Upper lobe of left lung (tissue), 6 donors: ENCODE data around the gene OPN1SW. TPM values are rescaled to one million over a fixed set of nuclear protein-coding genes. Genes with fewer than 3 reads are reported as not detected.

Experiments
- ATAC-seq, 2 donors: fragments of 200-7000 bp; cut with Tn5 transposase; one replicate each; pipeline ENCODE4 v1.9.1; 2022; ENCODE audit warnings: mild to moderate bottlenecking in 2 of 2, moderate library complexity in 2 of 2; ENCODE audit not compliant: low FRiP score in 2 of 2
- DNase-seq, 2 donors: peaks; one replicate each; pipeline ENCODE4 v3.0.0-alpha.2; 2019 to 2020
- H3K27ac ChIP-seq, 4 donors: fragments of 200-600 bp; sonication (generic); one replicate each; pipeline ENCODE4 v1.5.1; 2016 to 2019
- H3K27me3 ChIP-seq, 4 donors: fragments of 200-600 bp; sonication (generic); one replicate each; pipeline ENCODE4 v1.5.1; 2017 to 2019
- H3K36me3 ChIP-seq, 4 donors: fragments of 200-600 bp; sonication (generic); one replicate each; pipeline ENCODE4 v1.5.1; 2016 to 2019
- H3K4me1 ChIP-seq, 4 donors: fragments of 200-600 bp; sonication (generic); one replicate each; pipeline ENCODE4 v1.5.1; 2018 to 2019
- H3K4me3 ChIP-seq, 4 donors: fragments of 200-600 bp; sonication (generic); one replicate each; pipeline ENCODE4 v1.5.1; 2017 to 2019; ENCODE audit warnings: mild to moderate bottlenecking in 2 of 4, moderate library complexity in 1 of 4
- H3K9me3 ChIP-seq, 4 donors: fragments of 200-600 bp; sonication (generic); one replicate each; pipeline ENCODE4 v1.5.1; 2018 to 2019
- CTCF ChIP-seq, 6 experiments: fragments of 450-650 bp in 4 of 6; fragments of 200-600 bp in 2 of 6; sonication (generic) in 2 of 6; IDR thresholded peaks; one replicate each; pipeline ENCODE4 v1.5.1; 2016 to 2019; ENCODE audit warnings: antibody characterized with exemption in 6 of 6
- EP300 ChIP-seq, 4 donors: sonication (generic); formaldehyde crosslinking; IDR thresholded peaks; one replicate each; pipeline ENCODE4 v1.5.1; 2017; ENCODE audit warnings: antibody characterized with exemption in 4 of 4, control low read depth in 2 of 4
- POLR2A ChIP-seq, 4 donors: fragments of 450-650 bp; IDR thresholded peaks; one replicate each; pipeline ENCODE4 v1.5.1; 2016 to 2017; ENCODE audit warnings: antibody characterized with exemption in 4 of 4, mild to moderate bottlenecking in 2 of 4
- POLR2AphosphoS5 ChIP-seq, 2 donors: sonication (generic); formaldehyde crosslinking; IDR thresholded peaks; one replicate each; pipeline ENCODE4 v1.5.1; 2017; ENCODE audit warnings: antibody characterized with exemption in 2 of 2
- WGBS, 2 donors: methylation state at CpG; one replicate each; pipeline ENCODE4 v1.1.5; 2017 to 2018; 5-methylcytosine and 5-hydroxymethylcytosine counted together
- total RNA-seq, 6 donors: library from RNA; depleted of rRNA in 4 of 6; stranded (reverse); fragments of >200 nt in 4 of 6; gene quantifications; one replicate each; pipeline versions ENCODE4 v1.1.0 to v1.2.1, GENCODE V29; 2016 to 2021
- donor health status: DM: no; HTN: no; CAD: no; lungs with moderate emphysema.
- donor health status: DM: no; HTN: yes; CAD: no; lungs with severe emphysema.

The OPN1SW gene
- total RNA-seq, 6 donors from 2014 or later, result not detected

GRCh38 chr7:128814499-128814898 lies 38.9 kb upstream of the OPN1SW start:
- TF ChIP-seq POLR2AphosphoS5 (IDR thresholded peaks at IDR 0.05), result no peak
- Histone ChIP-seq H3K27me3 (no peaks in the 10 kb centered on the region), H3K27ac (no peak overlapping the region), H3K9me3 (no peaks in the 10 kb centered on the region), H3K4me1 (peaks cover 0 to 5% (median 0%) of the 10 kb centered on the region in 4 donors), H3K36me3 (no peaks in the 10 kb centered on the region), H3K4me3 (no peak overlapping the region)
- ATAC-seq, result no peak
- no peak for DNase-seq
- WGBS, 2 donors, result 79 to 90% methylated on average over 5 to 6 of the region's 6 CpGs

GRCh38 chr7:128812514-128813168 lies 37.0 kb upstream of the OPN1SW start:
- ATAC-seq (peak in 1 of 2 donors; percentile 48), DNase-seq (no peak)
- no peaks in the 10 kb centered on the region for H3K9me3 ChIP-seq
- TF ChIP-seq EP300 (IDR thresholded peaks at IDR 0.05), result no peak
- H3K27ac ChIP-seq, result no peak overlapping the region
- no peaks in the 10 kb centered on the region for H3K36me3 ChIP-seq
- H3K4me3 ChIP-seq, result no peak overlapping the region
- WGBS, 2 donors, result 43 to 58% methylated on average over 11 of the region's 11 CpGs
- no peaks in the 10 kb centered on the region for H3K27me3 ChIP-seq
- H3K4me1 ChIP-seq, result peaks cover 0 to 5% (median 0%) of the 10 kb centered on the region in 4 donors

DNA sequence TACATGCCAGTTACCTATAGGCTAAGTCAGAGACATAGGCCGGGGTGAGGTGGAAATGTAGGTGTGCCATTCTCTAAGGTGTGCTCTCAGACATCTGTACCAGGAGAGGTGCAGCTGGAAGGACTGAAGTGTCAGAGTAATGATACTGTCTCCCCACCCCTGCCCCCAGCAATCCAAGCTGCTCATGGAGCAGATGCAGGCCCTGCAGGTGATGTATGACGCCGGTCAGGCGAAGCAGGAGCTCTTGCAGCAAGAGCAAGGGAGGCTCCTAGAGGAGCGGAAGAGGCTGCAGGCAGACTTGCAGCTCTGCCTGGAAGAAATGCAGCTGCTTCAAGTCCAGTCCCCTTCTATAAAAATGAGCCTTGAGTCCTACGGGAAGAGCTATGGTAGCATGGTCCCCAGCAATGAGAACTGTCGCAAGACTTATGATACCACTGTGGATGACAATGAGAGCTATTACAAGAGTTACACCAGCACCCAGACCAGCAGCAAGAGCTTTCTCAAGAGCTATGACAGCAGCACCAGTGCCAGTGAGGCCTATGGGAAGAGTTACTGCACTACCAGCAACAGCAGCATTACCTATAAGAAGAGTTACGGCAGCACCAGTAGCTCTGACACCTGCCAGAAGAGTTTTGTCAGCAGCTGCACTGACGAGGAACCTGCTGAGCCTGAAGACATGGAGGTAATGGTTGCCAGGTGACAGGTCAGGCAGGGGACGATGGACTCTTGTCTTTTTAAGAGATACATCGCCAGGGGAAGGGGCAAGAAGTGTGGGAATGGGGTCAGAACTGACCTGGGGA lies 36.2 kb upstream of the OPN1SW start:
- Histone ChIP-seq H3K27ac (no peak overlapping the region), H3K4me1 (peaks cover 0 to 5% (median 0%) of the 10 kb centered on the region in 4 donors), H3K36me3 (no peaks in the 10 kb centered on the region), H3K9me3 (no peaks in the 10 kb centered on the region), H3K4me3 (no peak overlapping the region), H3K27me3 (no peaks in the 10 kb centered on the region)
- WGBS, 2 donors, result 91 to 95% methylated on average over 9 to 10 of the region's 11 CpGs
- ATAC-seq (no peak), DNase-seq (no peak)
- no peak for TF ChIP-seq POLR2A (IDR thresholded peaks at IDR 0.05)
- no peak for TF ChIP-seq EP300 (IDR thresholded peaks at IDR 0.05)
- TF ChIP-seq CTCF (IDR thresholded peaks at IDR 0.05), result no peak
- TF ChIP-seq POLR2AphosphoS5 (IDR thresholded peaks at IDR 0.05), result no peak

- Histone ChIP-seq H3K4me1 (peaks cover 0 to 5% (median 0%) of the 10 kb centered on the region in 4 donors), H3K27ac (no peak overlapping the region), H3K9me3 (no peaks in the 10 kb centered on the region), H3K36me3 (no peaks in the 10 kb centered on the region), H3K27me3 (no peaks in the 10 kb centered on the region), H3K4me3 (no peak overlapping the region)
- TF ChIP-seq POLR2A (IDR thresholded peaks at IDR 0.05) (no peak), CTCF (IDR thresholded peaks at IDR 0.05) (no peak), POLR2AphosphoS5 (IDR thresholded peaks at IDR 0.05) (no peak), EP300 (IDR thresholded peaks at IDR 0.05) (no peak)
- no peak for DNase-seq
- 97 to 98% methylated on average over 3 of the region's 3 CpGs for WGBS, 2 donors
- ATAC-seq, result no peak
Measured at GRCh38 chr7:128810997-128811396, 35.4 kb upstream of the OPN1SW start.

DNA sequence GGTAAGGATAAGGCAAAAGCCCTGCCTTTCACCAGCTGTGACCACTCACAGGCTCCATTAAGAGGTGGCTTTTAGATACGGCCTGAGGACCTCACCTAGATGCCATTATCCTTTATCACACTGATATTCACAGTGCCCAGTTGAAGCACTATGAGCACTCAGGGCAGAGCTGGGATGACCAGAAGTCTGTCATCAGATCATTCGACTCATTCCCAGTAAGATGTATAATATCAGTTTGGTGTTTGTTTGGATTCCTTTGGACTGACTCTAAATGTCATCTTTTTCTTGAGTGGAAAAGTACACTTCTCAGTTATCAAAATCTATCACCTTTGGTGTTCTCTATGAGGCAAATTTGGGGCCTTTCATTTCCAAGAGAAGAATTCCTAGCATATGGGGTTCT lies 34.9 kb upstream of the OPN1SW start:
- no peak for ATAC-seq
- peaks cover 0 to 5% (median 0%) of the 10 kb centered on the region in 4 donors for H3K4me1 ChIP-seq
- no peak overlapping the region for H3K27ac ChIP-seq
- no peaks in the 10 kb centered on the region for H3K36me3 ChIP-seq
- no peak for DNase-seq
- H3K4me3 ChIP-seq, result no peak overlapping the region
- no peaks in the 10 kb centered on the region for H3K27me3 ChIP-seq
- WGBS, 2 donors, result 81 to 93% methylated on average over 2 of the region's 2 CpGs
- TF ChIP-seq POLR2AphosphoS5 (IDR thresholded peaks at IDR 0.05), result no peak
- TF ChIP-seq CTCF (IDR thresholded peaks at IDR 0.05), result no peak
- no peak for TF ChIP-seq EP300 (IDR thresholded peaks at IDR 0.05)
- TF ChIP-seq POLR2A (IDR thresholded peaks at IDR 0.05), result no peak
- no peaks in the 10 kb centered on the region for H3K9me3 ChIP-seq
